GM12878 (cell line): ENCODE data around the gene PLAGL1. TPM values are rescaled to one million over a fixed set of nuclear protein-coding genes. Genes with fewer than 3 reads are reported as not detected.

ENCODE experiments used
- ATF7 ChIP-seq: fragments of 450-650 bp; IDR thresholded peaks from 2 replicates; pipeline ENCODE4 v1.6.1; 2016; ENCODE audit warnings: low read depth, mild to moderate bottlenecking
- BCL11A ChIP-seq: IDR thresholded peaks from 2 replicates; pipeline ENCODE4 v1.6.1; 2011; ENCODE audit warnings: low read depth, low read length
- BHLHE40 ChIP-seq, 2 experiments: fragments of 450-650 bp in 1 of 2; IDR thresholded peaks; 2 replicates each; pipeline ENCODE4 v1.6.1; 2011 to 2017; ENCODE audit warnings: low read depth in 2 of 2, borderline replicate concordance in 1 of 2, improper control_type of control experiment in 1 of 2, low read length in 1 of 2, mild to moderate bottlenecking in 1 of 2
- CBX5 ChIP-seq: sonication (generic); IDR thresholded peaks from 2 replicates; pipeline ENCODE4 v1.6.1; 2016; ENCODE audit warnings: low read depth, moderate library complexity, mild to moderate bottlenecking, inconsistent platforms
- CREB1 ChIP-seq: IDR thresholded peaks from 2 replicates; pipeline ENCODE4 v1.6.1; 2012; ENCODE audit warnings: low read depth, mild to moderate bottlenecking, inconsistent platforms
- DPF2 ChIP-seq: fragments of 450-650 bp; IDR thresholded peaks from 2 replicates; pipeline ENCODE4 v1.6.1; 2017; ENCODE audit warnings: mild to moderate bottlenecking
- EP300 ChIP-seq, 2 experiments: fragments of 150-350 bp in 1 of 2; IDR thresholded peaks; 2 replicates each; pipeline ENCODE4 v1.6.1; 2011 to 2012; ENCODE audit warnings: low read depth in 2 of 2, low read length in 2 of 2, borderline replicate concordance in 1 of 2, improper control_type of control experiment in 1 of 2, inconsistent platforms in 1 of 2; ENCODE audit not compliant: control insufficient read depth in 1 of 2
- FOXM1 ChIP-seq: IDR thresholded peaks from 2 replicates; pipeline ENCODE4 v1.6.1; 2012; ENCODE audit warnings: low read depth, mild to moderate bottlenecking, inconsistent platforms, low read length, moderate library complexity
- IKZF2 ChIP-seq, 2 experiments: fragments of 450-650 bp; IDR thresholded peaks; 2 replicates each; pipeline ENCODE4 v1.6.1; 2017; ENCODE audit warnings: mild to moderate bottlenecking in 2 of 2, moderate library complexity in 2 of 2
- IRF4 ChIP-seq: IDR thresholded peaks from 2 replicates; pipeline ENCODE4 v1.6.1; 2011; ENCODE audit warnings: low read depth, low read length
- JUNB ChIP-seq: IDR thresholded peaks from 2 replicates; pipeline ENCODE4 v1.6.1; 2016; ENCODE audit warnings: antibody characterized with exemption, mild to moderate bottlenecking
- MTA3 ChIP-seq: IDR thresholded peaks from 2 replicates; pipeline ENCODE4 v1.6.1; 2012; ENCODE audit warnings: low read length, inconsistent platforms, borderline replicate concordance
- NFIC ChIP-seq: IDR thresholded peaks from 2 replicates; pipeline ENCODE4 v1.6.1; 2012; ENCODE audit warnings: low read depth, mild to moderate bottlenecking, inconsistent platforms, low read length, moderate library complexity
- PML ChIP-seq: IDR thresholded peaks from 2 replicates; pipeline ENCODE4 v1.6.1; 2012; ENCODE audit warnings: low read length, inconsistent platforms
- RAD21 ChIP-seq: IDR thresholded peaks from 2 replicates; pipeline ENCODE4 v1.6.1; 2011; ENCODE audit warnings: mild to moderate bottlenecking, low read depth, low read length, moderate library complexity; ENCODE audit not compliant: insufficient read depth
- RELB ChIP-seq: fragments of 450-650 bp; IDR thresholded peaks from 2 replicates; pipeline ENCODE4 v1.6.1; 2017; ENCODE audit warnings: low read depth, mild to moderate bottlenecking, moderate library complexity
- SKIL ChIP-seq: fragments of 450-650 bp; IDR thresholded peaks from 2 replicates; pipeline ENCODE4 v1.6.1; 2017; ENCODE audit warnings: mild to moderate bottlenecking, low read depth, inconsistent platforms; ENCODE audit not compliant: poor library complexity, severe bottlenecking
- SP1 ChIP-seq: IDR thresholded peaks from one replicate; pipeline ENCODE4 v1.6.1; 2011; ENCODE audit warnings: low read depth, low read length
- SPI1 ChIP-seq: IDR thresholded peaks from 2 replicates; pipeline ENCODE4 v1.6.1; 2011; ENCODE audit warnings: low read depth, mild to moderate bottlenecking, low read length, moderate library complexity, borderline replicate concordance; ENCODE audit not compliant: insufficient read depth
- SREBF2 ChIP-seq: IDR thresholded peaks from 2 replicates; pipeline ENCODE4 v1.6.1; 2012; ENCODE audit warnings: mild to moderate bottlenecking, low read length
- SUPT20H ChIP-seq: IDR thresholded peaks from 2 replicates; pipeline ENCODE4 v1.6.1; 2011; ENCODE audit warnings: low read depth, mild to moderate bottlenecking, low read length, moderate library complexity, borderline replicate concordance; ENCODE audit not compliant: control insufficient read depth
- TBL1XR1 ChIP-seq: IDR thresholded peaks from 2 replicates; pipeline ENCODE4 v1.6.1; 2012; ENCODE audit warnings: low read depth, low read length, improper control_type of control experiment
- TCF12 ChIP-seq: IDR thresholded peaks from 2 replicates; pipeline ENCODE4 v1.6.1; 2011; ENCODE audit warnings: low read depth, mild to moderate bottlenecking, low read length
- ZNF217 ChIP-seq: fragments of 450-650 bp; IDR thresholded peaks from 2 replicates; pipeline ENCODE4 v1.6.1; 2017; ENCODE audit warnings: antibody characterized with exemption, mild to moderate bottlenecking
- ZZZ3 ChIP-seq: IDR thresholded peaks from 2 replicates; pipeline ENCODE4 v1.6.1; 2011; ENCODE audit warnings: low read depth; ENCODE audit not compliant: control insufficient read depth, insufficient read length
- polyA plus RNA-seq, 11 experiments: library from polyadenylated mRNA; depleted of rRNA in 4 of 11; unstranded in 6 of 11; stranded (reverse) in 5 of 11; fragments of >200 nt; fragmentation: Nextera tagmentation in 4 of 11; fragmentation: Illumina TruSeq in 1 of 11; extraction: Ambion mirVana in 4 of 11; extraction: Trizol in 1 of 11; gene quantifications; 1 replicate in 1 of 11; 2 replicates in 10 of 11; pipeline versions ENCODE4 v1.2.1 to v1.2.3, GENCODE V29; 2011 to 2016; ENCODE audit warnings: inconsistent platforms in 2 of 11, missing spikeins in 2 of 11, low read depth in 1 of 11
- total RNA-seq, 4 experiments: library from RNA; depleted of rRNA in 3 of 4; stranded (reverse); fragments of >200 nt in 3 of 4; fragmentation: Illumina TruSeq in 1 of 4; extraction: Trizol in 1 of 4; gene quantifications; 2 replicates each; pipeline versions ENCODE4 v1.2.1 to v1.2.3, GENCODE V29; 2013 to 2021
- TF ChIP-seq, protein P1 (sequence below): IDR thresholded peaks from 2 replicates; pipeline ENCODE4 v1.6.1; 2012; ENCODE audit warnings: low read length, inconsistent platforms

PLAGL1 gene
- total and polyA plus RNA-seq, 10 of the 15 experiments (the other 5 are each of a cell fraction or from before 2014, with no cell fraction given), result 2.6 to 19.1 (median 5.7) TPM

GRCh38 chr6:143901885-143902750 is 105.9 kb downstream of the PLAGL1 start (continued):
- TF ChIP-seq, protein P1, sequence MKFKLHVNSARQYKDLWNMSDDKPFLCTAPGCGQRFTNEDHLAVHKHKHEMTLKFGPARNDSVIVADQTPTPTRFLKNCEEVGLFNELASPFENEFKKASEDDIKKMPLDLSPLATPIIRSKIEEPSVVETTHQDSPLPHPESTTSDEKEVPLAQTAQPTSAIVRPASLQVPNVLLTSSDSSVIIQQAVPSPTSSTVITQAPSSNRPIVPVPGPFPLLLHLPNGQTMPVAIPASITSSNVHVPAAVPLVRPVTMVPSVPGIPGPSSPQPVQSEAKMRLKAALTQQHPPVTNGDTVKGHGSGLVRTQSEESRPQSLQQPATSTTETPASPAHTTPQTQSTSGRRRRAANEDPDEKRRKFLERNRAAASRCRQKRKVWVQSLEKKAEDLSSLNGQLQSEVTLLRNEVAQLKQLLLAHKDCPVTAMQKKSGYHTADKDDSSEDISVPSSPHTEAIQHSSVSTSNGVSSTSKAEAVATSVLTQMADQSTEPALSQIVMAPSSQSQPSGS, result peak; percentile 94
- TF ChIP-seq TBL1XR1 (peak; percentile 91), IRF4 (peak; percentile 64), FOXM1 (peak; percentile 89), RAD21 (peak; percentile 27), RELB (peak; percentile 45; the same call in 1 of the 2 replicates), CREB1 (peak; percentile 29; the same call in 1 of the 2 replicates), SUPT20H (no peak), EP300 (IDR thresholded peaks at IDR 0.05; ENCODE audit: borderline replicate concordance in 1 of 2, control insufficient read depth in 1 of 2, low read depth in 2 of 2, low read length in 2 of 2) (peak in 1 of 2 experiments; percentile 14; a peak in 1 of 4 replicates), JUNB (peak; percentile 93), BCL11A (peak; percentile 52; the same call in 1 of the 2 replicates), ATF7 (peak; percentile 52), IKZF2 (IDR thresholded peaks at IDR 0.05) (peak; percentile 45 to 48; a peak in 3 of 4 replicates), DPF2 (peak; percentile 31; the same call in 1 of the 2 replicates), TCF12 (0 out of 2 replicates have a peak, but pooled peaks have one; percentile 33), SPI1 (no peak), SREBF2 (no peak), SP1 (peak; percentile 6), MTA3 (peak; percentile 88; the same call in 1 of the 2 replicates), NFIC (peak; percentile 97), ZZZ3 (no peak), PML (peak; percentile 90), BHLHE40 (IDR thresholded peaks at IDR 0.05; ENCODE audit: borderline replicate concordance in 1 of 2, low read depth in 2 of 2, low read length in 1 of 2) (peak in 1 of 2 experiments; percentile 45; a peak in 1 of 4 replicates), ZNF217 (peak; percentile 98), SKIL (peak; percentile 83), CBX5 (peak; percentile 68; the same call in 1 of the 2 replicates)
